Measurements from ENCODE around the gene CREBRF.

DNA sequence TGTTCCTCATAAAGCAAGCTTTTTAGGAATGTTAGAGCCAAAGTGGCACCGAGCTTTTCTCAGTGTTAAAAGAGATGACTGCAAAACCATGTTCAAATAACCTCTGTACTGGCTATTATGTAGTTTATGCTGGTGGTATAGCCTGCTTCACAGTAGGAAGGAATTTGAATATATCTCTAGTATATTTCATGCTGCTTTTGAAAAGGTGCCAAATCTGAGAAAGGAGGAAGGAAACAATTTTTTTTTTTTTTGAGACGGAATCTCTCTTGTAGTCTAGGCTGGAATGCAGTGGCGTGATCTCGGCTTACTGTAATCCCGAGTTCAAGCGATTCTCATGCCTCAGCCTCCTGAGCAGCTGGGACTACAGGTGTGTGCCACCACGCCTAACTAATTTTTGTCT is 13.5 kb downstream of the CREBRF start:
- TF ChIP-seq, protein P1, sequence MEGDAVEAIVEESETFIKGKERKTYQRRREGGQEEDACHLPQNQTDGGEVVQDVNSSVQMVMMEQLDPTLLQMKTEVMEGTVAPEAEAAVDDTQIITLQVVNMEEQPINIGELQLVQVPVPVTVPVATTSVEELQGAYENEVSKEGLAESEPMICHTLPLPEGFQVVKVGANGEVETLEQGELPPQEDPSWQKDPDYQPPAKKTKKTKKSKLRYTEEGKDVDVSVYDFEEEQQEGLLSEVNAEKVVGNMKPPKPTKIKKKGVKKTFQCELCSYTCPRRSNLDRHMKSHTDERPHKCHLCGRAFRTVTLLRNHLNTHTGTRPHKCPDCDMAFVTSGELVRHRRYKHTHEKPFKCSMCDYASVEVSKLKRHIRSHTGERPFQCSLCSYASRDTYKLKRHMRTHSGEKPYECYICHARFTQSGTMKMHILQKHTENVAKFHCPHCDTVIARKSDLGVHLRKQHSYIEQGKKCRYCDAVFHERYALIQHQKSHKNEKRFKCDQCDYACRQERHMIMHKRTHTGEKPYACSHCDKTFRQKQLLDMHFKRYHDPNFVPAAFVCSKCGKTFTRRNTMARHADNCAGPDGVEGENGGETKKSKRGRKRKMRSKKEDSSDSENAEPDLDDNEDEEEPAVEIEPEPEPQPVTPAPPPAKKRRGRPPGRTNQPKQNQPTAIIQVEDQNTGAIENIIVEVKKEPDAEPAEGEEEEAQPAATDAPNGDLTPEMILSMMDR (IDR thresholded peaks at IDR 0.05), result no peak
- no peak for TF ChIP-seq POLR2A (IDR thresholded peaks at IDR 0.05)

All from adrenal gland (tissue), 5 donors.